ENCODE data around the gene OBP2B. TPM values are rescaled to one million over a fixed set of nuclear protein-coding genes. Genes with fewer than 3 reads are reported as not detected.
A peak's percentile ranks its signal among the peaks of the same experiment; 100 is the strongest.

OBP2B gene
- total and polyA plus RNA-seq, 9 of the 15 experiments (the other 6 are each of a cell fraction or from before 2014, with no cell fraction given) = not detected

DNA sequence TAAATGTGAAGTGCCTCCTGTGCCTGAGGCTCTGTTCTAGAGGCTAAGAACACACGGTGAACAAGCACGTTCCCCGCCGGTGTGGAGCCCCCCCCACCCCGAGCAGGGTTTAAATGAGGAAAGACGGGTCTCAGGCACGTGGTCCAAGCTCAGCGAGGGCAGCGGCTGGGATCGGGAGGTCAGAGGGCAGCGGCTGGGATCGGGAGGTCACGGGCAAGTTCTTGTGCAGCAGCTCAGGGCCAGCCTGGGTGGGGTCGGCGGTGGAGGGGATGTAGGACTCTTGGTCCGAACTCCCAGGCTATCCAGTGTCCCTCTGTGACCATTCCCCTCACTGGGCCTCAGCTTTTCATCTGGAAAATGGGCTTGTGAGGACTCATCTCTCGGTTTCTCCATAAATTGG, 42.7 kb downstream of the OBP2B start:
- peaks cover 19 to 44% of the 10 kb centered on the region in 2 experiments; a peak in 4 of 5 replicates for H3K4me1 ChIP-seq (replicated peaks in 1 of 2; ENCODE audit: control insufficient read depth in 2 of 2, insufficient read depth in 2 of 2, low read length in 2 of 2)
- H3K9me3 ChIP-seq (replicated peaks; ENCODE audit: control insufficient read depth, insufficient read depth, low read depth, low read length) = no peaks in the 10 kb centered on the region
- WGBS (ENCODE audit: insufficient coverage, low coverage, missing lambda C conversion rate) = 37% methylated on average over 17 of the region's 17 CpGs
- no peaks in the 10 kb centered on the region for H4K20me1 ChIP-seq (replicated peaks; ENCODE audit: control insufficient read depth, insufficient read depth, low read length)
- H3K4me2 ChIP-seq (ENCODE audit: insufficient read depth, low read length) = no peak overlapping the region
- peaks cover 14% of the 10 kb centered on the region; the same call in 2 of the 3 replicates for H3K79me2 ChIP-seq (ENCODE audit: control insufficient read depth, insufficient read depth, low read length)
- DNase-seq (ENCODE audit: extremely low read depth in 1 of 4, low spot score in 3 of 4) (peak in 1 of 4 experiments; percentile 34), FAIRE-seq (no peak), ATAC-seq (no peak)
- peak overlapping the region in 1 of 2 experiments; percentile 22; a peak in 2 of 4 replicates for H3K9ac ChIP-seq (ENCODE audit: insufficient read depth in 1 of 2, low read depth in 2 of 2, low read length in 2 of 2)
- CTCF ChIA-PET (ENCODE audit: low intra/inter-chr PET ratio) = interaction anchor here (0.7 kb wide), 1 partner anchor 828 kb away, joined by 3 read pairs; no protein-coding TSS in a partner anchor
- H3K36me3 ChIP-seq (ENCODE audit: control insufficient read depth, insufficient read depth, low read length) = peaks cover 5% of the 10 kb centered on the region; the same call in 1 of the 3 replicates
- intact Hi-C loops (cut with micrococcal nuclease) (no loop called here), in situ Hi-C loops (cut with MboI) (no loop called here)
- TF ChIP-seq NR2C1 (IDR thresholded peaks at IDR 0.05) = peak; percentile 86
- peak; percentile 71 for TF ChIP-seq NR2C1 (tag; IDR thresholded peaks at IDR 0.05)
- TF ChIP-seq, protein P1, sequence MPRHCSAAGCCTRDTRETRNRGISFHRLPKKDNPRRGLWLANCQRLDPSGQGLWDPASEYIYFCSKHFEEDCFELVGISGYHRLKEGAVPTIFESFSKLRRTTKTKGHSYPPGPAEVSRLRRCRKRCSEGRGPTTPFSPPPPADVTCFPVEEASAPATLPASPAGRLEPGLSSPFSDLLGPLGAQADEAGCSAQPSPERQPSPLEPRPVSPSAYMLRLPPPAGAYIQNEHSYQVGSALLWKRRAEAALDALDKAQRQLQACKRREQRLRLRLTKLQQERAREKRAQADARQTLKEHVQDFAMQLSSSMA (CRISPR knock-in tag; IDR thresholded peaks at IDR 0.05) = no peak
- TF ChIP-seq ZSCAN32 (CRISPR knock-in tag; IDR thresholded peaks at IDR 0.05) = no peak
- TF ChIP-seq RBM25 (IDR thresholded peaks at IDR 0.05; ENCODE audit: low read depth, low read length, severe bottlenecking) = peak; percentile 17
- 0 out of 2 replicates have a peak, but pooled peaks have one; percentile 18 for TF ChIP-seq L3MBTL2 (IDR thresholded peaks at IDR 0.05)
- TF ChIP-seq CHCHD3 (CRISPR knock-in tag; IDR thresholded peaks at IDR 0.05) = no peak
- no peak for TF ChIP-seq NR2C2 (CRISPR knock-in tag; IDR thresholded peaks at IDR 0.05)
- TF ChIP-seq NR2C2 (tag; IDR thresholded peaks at IDR 0.05) = peak; percentile 63; the same call in 1 of the 2 replicates
- TF ChIP-seq BCOR (IDR thresholded peaks at IDR 0.05) = 0 out of 2 replicates have a peak, but pooled peaks have one; percentile 37
- TF ChIP-seq, protein P2, sequence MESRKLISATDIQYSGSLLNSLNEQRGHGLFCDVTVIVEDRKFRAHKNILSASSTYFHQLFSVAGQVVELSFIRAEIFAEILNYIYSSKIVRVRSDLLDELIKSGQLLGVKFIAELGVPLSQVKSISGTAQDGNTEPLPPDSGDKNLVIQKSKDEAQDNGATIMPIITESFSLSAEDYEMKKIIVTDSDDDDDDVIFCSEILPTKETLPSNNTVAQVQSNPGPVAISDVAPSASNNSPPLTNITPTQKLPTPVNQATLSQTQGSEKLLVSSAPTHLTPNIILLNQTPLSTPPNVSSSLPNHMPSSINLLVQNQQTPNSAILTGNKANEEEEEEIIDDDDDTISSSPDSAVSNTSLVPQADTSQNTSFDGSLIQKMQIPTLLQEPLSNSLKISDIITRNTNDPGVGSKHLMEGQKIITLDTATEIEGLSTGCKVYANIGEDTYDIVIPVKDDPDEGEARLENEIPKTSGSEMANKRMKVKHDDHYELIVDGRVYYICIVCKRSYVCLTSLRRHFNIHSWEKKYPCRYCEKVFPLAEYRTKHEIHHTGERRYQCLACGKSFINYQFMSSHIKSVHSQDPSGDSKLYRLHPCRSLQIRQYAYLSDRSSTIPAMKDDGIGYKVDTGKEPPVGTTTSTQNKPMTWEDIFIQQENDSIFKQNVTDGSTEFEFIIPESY (CRISPR knock-in tag; IDR thresholded peaks at IDR 0.05) = peak; percentile 86
- TF ChIP-seq ZNF311 (CRISPR knock-in tag; IDR thresholded peaks at IDR 0.05) = no peak
- TF ChIP-seq, protein P3, sequence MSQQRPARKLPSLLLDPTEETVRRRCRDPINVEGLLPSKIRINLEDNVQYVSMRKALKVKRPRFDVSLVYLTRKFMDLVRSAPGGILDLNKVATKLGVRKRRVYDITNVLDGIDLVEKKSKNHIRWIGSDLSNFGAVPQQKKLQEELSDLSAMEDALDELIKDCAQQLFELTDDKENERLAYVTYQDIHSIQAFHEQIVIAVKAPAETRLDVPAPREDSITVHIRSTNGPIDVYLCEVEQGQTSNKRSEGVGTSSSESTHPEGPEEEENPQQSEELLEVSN (IDR thresholded peaks at IDR 0.05; ENCODE audit: borderline replicate concordance in 1 of 2, extremely low read depth in 1 of 2, insufficient read depth in 1 of 2, insufficient read length in 1 of 2, low read depth in 1 of 2, low read length in 1 of 2, poor library complexity in 1 of 2, severe bottlenecking in 1 of 2) = peak in 1 of 2 experiments; percentile 24
- POLR2A ChIA-PET = no interaction called here
- no TSS peak for BruUV-seq (replicated peaks)
- no peak overlapping the region for H3K4me3 ChIP-seq
- H2AFZ ChIP-seq (ENCODE audit: low read depth, low read length) = no peak overlapping the region
- peaks cover 0 to 5% of the 10 kb centered on the region in 2 experiments; a peak in 1 of 5 replicates for H3K27me3 ChIP-seq (ENCODE audit: control insufficient read depth in 2 of 2, insufficient read depth in 2 of 2, low read length in 2 of 2)
- H3K9me1 ChIP-seq (ENCODE audit: control insufficient read depth, insufficient read depth, low read length) = no peaks in the 10 kb centered on the region
- H3K27ac ChIP-seq (ENCODE audit: extremely low read depth, low read depth, low read length) = no peak overlapping the region

Data from K562 (cell line).